Measurements from ENCODE around the gene DCBLD1.

- TF ChIP-seq POLR2A (IDR thresholded peaks at IDR 0.05; ENCODE audit: low read depth, low read length) (no peak), EZH2 (IDR thresholded peaks at IDR 0.05; ENCODE audit: borderline replicate concordance, low read depth, low read length, severe bottlenecking) (no peak)
Measured at GRCh38 chr6:117444600-117444999, 37.9 kb upstream of the DCBLD1 start.

All from endothelial cell of umbilical vein (primary cell).